GM19463 (cell line): ENCODE measurements around the gene UQCRH.
"Not testable (repeated sequence)": the region's sequence is repeated elsewhere in the genome, so short reads cannot be mapped to it uniquely, and the experiment has no call there.

Experiments
- ATAC-seq: cut with Tn5 transposase; IDR thresholded peaks from one replicate; pipeline ENCODE4 v1.9.1; 2021; ENCODE audit warnings: mild to moderate bottlenecking, moderate library complexity; ENCODE audit not compliant: unreplicated experiment

Gene UQCRH

DNA sequence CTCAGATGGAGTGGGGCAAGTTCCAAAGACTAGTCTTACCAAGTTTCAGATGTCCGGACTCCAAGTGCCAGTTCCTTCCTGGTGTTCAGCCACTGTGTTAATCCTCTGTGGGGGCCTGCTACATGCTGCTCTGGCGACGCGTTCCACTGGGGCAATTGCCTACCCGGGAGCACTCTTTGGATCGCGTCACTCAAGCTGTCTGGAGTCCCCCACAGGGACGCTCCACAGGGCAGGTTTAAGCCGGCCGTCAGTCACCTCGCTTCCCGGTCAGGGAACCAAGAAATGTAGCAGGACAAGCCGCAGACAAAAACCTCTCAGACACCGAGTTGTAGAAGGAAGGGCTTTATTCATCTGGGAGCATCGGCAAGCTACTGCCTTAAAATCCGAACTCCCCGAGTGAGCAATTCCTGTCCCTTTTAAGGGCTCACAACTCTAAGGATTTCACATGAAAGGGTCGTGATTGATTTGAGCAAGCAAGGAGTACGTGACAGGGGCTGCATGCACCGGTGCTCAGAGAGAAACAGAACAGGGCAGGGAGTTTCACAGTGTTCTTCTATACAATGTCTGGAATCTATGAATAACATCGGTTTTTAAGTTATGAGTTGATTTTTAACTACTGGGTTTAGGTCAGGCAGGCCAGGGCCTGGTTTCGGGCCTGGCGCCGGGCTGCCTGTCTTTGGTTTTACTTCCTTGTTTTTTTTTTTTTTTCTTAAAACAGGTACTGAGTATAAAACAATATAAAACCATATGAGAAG lies 28.5 kb downstream of the UQCRH start:
- not testable (repeated sequence) for ATAC-seq

GRCh38 chr1:46333300-46334029 lies 30.0 kb downstream of the UQCRH start:
- ATAC-seq, result peak; percentile 41

DNA sequence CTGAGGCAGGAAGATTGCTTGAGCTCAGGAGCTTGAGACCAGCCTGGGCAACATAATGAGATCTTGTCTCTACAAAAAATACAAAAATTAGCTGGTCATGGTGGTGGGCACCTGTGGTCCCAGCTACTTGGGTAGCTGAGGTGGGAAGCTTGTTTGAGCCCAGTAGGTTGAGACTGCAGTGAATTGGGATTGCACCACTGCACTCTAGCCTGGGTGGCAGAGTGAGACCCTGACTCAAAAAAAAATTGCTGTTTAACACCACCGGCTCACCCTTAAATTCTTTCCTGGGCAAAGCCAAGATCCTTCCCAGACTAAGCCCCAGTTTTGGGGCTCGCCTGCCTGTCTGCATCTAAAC lies 30.5 kb downstream of the UQCRH start:
- no peak for ATAC-seq

DNA sequence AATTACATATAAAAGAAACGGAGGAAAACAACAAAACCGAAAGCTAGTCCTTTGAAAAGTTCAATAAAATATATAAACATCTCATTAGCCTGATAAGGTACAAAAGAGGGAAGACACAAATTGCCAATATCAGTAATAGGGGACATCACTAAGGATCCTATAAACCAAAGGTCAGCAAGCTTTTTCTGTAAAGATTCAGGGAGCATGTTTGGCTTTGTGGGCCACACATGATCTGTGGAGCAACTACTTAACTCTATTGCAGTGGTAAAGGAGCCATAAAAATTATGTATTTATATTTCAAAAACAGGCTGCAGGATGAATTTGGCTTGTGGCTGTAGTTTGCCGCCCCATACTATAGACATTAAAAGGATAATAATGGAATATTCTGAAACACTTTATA lies 31.6 kb downstream of the UQCRH start:
- ATAC-seq, result no peak

DNA sequence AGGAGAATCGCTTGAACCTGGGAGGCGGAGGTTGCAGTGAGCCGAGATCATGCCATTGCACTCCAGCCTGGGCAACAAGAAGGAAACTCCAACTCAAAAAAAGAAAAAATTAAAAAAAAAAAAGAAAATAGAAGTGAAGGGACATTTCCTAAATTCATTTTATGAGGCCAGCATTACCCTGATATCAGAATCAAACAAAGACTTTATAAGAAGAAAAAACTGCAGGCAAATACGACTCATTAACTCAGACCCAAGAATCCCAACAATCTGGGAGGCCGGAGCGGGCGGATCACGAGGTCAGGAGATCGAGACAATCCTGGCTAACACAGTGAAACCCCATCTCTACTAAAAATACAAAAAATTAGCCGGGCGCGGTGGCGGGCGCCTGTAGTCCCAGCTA lies 33.9 kb downstream of the UQCRH start:
- ATAC-seq, result not testable (repeated sequence)

- ATAC-seq, result peak; percentile 79
Observed at GRCh38 chr1:46340404-46341221, 37.1 kb downstream of the UQCRH start, which contains the start of gene NSUN4. TSS of gene NSUN4 (plus strand) at chr1:46340807. CDS start at chr1:46340827, 20 bp downstream.

DNA sequence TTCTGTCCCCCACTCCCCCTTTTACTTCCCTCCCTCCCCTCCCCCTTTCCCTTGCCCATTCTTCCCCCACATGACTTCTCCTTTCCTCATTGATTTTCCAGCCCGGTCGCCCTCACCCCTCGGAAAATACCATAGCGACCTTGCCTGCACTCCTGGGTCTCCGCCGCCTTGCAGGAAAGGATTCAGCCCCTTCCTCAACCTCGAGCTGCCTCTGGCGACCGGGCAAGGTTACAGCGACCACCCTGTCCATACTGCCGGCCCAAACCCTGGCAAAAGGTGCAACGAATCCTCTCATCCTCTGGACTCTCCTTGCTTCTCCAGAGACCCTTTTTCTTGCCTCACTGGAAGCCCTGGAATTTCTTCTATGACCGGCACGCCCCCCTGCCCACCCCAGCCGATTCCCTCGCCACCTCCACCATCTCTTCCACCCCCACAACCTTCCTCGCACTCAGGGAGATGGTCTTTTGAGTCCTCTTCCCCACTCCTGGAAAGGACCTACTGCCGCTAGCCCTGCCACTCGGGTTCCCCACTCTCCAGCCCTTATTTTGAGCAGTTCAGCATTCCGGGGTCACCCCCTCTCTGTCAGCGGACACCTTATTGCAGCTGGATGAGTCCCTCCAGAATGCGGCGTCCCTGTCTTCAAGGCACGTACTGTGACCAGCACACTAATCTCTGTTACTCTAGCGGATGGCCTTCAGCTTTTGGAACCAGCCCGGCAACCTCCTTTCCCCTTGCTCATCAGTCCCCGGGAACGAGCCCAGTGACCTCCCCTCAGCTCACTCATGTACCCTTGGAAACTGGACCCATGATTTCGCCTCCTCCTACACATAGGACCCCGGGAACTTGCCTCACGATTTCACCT lies 38.0 kb downstream of the UQCRH start:
- ATAC-seq, result no peak

- no peak for ATAC-seq
Observed at GRCh38 chr1:46342084-46342656, 38.7 kb downstream of the UQCRH start.

- no peak for ATAC-seq
Observed at GRCh38 chr1:46342677-46343350, 39.3 kb downstream of the UQCRH start.

- ATAC-seq, result no peak
Observed at GRCh38 chr1:46343351-46343695, 39.8 kb downstream of the UQCRH start.

DNA sequence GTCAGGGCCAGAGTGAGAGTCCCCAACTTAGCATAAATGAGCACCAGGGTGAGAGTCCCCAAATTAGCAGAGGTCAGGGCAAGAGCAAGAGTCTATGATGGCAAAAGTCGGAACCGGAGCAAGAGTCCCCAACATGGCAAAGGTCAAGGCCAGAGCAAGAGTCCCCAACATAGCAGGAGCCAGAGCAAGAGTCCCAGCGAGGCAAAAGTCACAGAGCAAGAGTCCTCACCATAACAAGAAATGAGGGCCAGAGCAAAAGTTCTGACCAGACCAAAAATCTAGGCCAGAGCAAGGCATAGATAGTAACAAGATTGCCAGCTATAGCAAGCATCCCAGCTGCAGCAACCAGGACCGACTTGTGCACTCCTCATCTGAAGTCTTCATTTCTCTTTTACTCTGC lies 40.2 kb downstream of the UQCRH start:
- ATAC-seq, result no peak

GRCh38 chr1:46344481-46344880 lies 41.0 kb downstream of the UQCRH start:
- no peak for ATAC-seq

DNA sequence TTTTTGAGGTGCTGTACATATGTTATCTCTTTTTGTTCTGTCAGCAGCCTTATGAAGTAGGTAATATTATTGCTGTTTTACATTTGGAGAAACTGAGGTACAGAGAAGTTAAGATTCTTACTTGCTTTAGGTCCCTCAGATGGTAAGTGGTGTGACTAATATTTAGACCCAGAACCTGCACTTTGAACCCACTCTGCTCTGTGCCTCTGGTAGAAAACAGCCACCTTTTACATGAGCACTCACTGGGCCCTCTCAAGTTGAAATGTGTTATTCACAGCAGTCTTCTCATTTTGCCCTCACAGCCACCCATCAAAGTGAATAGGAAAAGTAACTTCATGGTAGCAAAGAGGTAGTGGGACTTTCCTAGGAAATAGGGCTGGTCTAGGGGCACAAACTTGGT lies 41.8 kb downstream of the UQCRH start:
- no peak for ATAC-seq

DNA sequence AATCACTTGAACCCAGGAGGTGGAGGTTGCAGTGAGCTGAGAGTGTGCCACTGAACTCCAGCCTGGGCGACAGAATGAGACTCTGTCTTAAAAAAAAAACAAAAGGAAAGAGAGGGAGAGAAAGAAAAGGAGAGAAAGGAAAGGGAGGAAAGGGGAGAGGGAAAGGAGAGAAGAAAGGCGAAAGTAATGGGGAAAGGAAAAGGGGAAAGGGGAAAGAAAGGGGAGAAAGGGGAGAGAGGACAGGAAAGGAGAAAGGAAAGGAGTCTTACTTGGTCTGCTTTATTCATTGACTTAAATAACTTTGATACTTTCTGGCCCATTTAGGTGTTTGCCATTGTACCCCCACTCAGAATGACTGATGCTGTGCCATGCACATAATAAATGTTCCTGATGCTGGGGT lies 48.9 kb downstream of the UQCRH start:
- no peak for ATAC-seq

DNA sequence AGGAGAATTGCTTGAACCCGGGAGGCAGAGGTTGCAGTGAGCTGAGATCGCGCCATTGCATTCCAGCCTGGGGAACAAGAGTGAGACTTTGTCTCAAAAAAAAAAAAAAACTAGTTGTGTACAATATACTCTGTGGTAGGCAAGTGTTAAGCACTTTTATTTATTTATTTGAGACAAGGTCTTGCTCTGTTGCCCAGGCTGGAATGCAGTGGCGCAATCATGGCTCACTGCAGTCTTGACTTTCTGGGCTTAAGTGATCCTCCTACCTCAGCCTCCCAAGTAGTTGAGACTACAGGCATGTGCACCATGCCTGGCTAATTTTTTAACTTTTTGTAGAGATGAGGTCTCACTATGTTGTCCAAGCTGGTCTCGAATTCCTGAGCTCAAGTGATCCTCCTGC lies 52.4 kb downstream of the UQCRH start:
- not testable (repeated sequence) for ATAC-seq

GRCh38 chr1:46362158-46362557 lies 58.7 kb downstream of the UQCRH start:
- no peak for ATAC-seq

DNA sequence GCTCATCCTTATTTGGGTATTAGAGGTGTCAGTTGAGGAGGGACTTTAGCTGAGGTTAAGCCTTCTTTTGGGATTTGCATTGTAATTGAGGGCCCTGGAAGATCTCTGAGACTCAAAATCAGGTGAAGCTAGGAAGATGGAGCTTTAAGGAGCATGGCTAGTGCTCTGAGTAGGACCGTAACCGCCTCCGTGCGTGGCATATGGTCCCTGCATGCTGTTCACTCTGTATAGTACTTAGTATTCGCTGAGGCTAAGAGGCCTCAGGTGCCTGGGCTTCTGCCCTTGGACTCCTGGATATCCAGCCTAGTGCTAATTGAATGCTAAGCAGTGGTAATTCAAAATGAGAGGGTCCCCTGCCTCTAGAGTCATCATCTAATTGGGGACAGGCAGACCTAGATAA lies 59.6 kb downstream of the UQCRH start:
- no peak for ATAC-seq

DNA sequence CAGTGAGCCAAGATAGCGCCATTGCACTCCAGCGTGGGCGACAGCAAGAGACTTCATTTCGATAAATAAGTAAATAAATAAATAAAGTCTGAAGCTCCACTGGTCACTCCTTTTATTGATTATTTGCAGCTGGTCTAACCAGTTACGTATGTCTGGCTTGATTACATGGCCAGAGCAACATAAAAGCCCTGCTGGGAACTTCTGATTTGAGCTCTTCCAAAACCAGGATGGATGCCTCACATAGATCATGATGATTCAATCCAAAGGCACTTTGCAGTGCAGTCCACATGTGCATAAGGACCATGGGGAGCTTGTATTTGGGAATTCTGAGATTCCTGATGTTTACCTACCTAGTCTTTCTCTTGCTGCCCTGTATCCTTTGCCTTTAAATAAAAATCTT lies 61.1 kb downstream of the UQCRH start:
- no peak for ATAC-seq

DNA sequence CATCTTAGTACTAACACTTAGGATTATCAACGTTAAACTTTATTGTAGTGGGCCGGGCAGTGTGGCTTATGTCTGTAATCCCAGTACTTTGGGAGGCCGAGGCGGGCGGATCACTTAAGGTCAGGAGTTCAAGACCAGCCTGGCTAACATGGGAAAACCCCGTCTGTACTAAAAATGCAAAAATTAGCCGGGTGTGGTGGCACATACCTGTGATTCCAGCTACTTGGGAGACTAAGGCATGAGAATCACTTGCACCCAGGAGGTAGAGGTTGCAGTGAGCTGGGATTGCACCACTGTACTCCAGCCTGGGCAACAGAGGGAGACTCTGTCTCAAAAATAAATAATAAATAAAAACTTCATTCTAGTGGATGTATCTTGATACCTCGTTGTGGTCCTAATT lies 62.3 kb downstream of the UQCRH start:
- not testable (repeated sequence) for ATAC-seq
